K562 (cell line): Measurements from ENCODE around the gene FXYD4. TPM values are rescaled to one million over a fixed set of nuclear protein-coding genes. Genes with fewer than 3 reads are reported as not detected.
A peak's percentile ranks its signal among the peaks of the same experiment; 100 is the strongest.

Experiments used
- EHMT2 ChIP-seq: fragments of 450-650 bp; IDR thresholded peaks from 2 replicates; pipeline ENCODE4 v1.6.1; 2018; ENCODE audit warnings: antibody characterized with exemption
- HMG20A ChIP-seq: fragments of 450-650 bp; formaldehyde crosslinking; conservative IDR thresholded peaks from 2 replicates; pipeline ENCODE4 v1.4.0; 2020; ENCODE audit warnings: mild to moderate bottlenecking, mixed read lengths
- KAT7 ChIP-seq: sonication (generic); formaldehyde crosslinking; IDR thresholded peaks from 2 replicates; pipeline ENCODE4 v1.8.0; 2022; ENCODE audit warnings: missing genetic modification reagents, mild to moderate bottlenecking, borderline replicate concordance
- LCOR ChIP-seq: sonication (generic); formaldehyde crosslinking; IDR thresholded peaks from 2 replicates; pipeline ENCODE4 v1.8.0; 2022; ENCODE audit warnings: mild to moderate bottlenecking, missing genetic modification reagents
- NCOR1 ChIP-seq: fragments of 450-650 bp; IDR thresholded peaks from 2 replicates; pipeline ENCODE4 v1.6.1; 2016; ENCODE audit warnings: mild to moderate bottlenecking, moderate library complexity
- POLR2B ChIP-seq: fragments of 450-650 bp; IDR thresholded peaks from 2 replicates; pipeline ENCODE4 v1.6.1; 2018; ENCODE audit warnings: low read depth; ENCODE audit not compliant: partially characterized antibody
- RBFOX2 ChIP-seq: fragments of 200-400 bp; formaldehyde crosslinking; IDR thresholded peaks from 2 replicates; pipeline ENCODE4 v1.6.1; 2017; ENCODE audit warnings: low read depth, mild to moderate bottlenecking, low read length, moderate library complexity
- RBM22 ChIP-seq: fragments of 200-400 bp; formaldehyde crosslinking; IDR thresholded peaks from 2 replicates; pipeline ENCODE4 v1.6.1; 2018; ENCODE audit warnings: low read length, low read depth; ENCODE audit not compliant: poor library complexity, severe bottlenecking
- RBM25 ChIP-seq: fragments of 200-400 bp; formaldehyde crosslinking; IDR thresholded peaks from 2 replicates; pipeline ENCODE4 v1.6.1; 2018; ENCODE audit warnings: low read length, low read depth, moderate library complexity; ENCODE audit not compliant: severe bottlenecking
- STAG1 ChIP-seq: sonication (generic); formaldehyde crosslinking; IDR thresholded peaks from 2 replicates; pipeline ENCODE4 v1.5.0; 2020; ENCODE audit warnings: missing genetic modification reagents, borderline replicate concordance
- TRIM24 ChIP-seq, 2 experiments: fragments of 450-650 bp; IDR thresholded peaks; 2 replicates each; pipeline ENCODE4 v1.6.1; 2016
- ZNF143 ChIP-seq: sonication (generic); formaldehyde crosslinking; IDR thresholded peaks from 2 replicates; pipeline ENCODE4 v1.9.0; 2022; ENCODE audit warnings: mild to moderate bottlenecking, missing genetic modification reagents
- polyA plus RNA-seq, 8 experiments: library from polyadenylated mRNA; depleted of rRNA in 4 of 8; stranded (reverse) in 5 of 8; unstranded in 3 of 8; fragments of >200 nt; fragmentation: Nextera tagmentation in 2 of 8; fragmentation: Illumina TruSeq in 1 of 8; extraction: Ambion mirVana in 2 of 8; extraction: Trizol in 1 of 8; gene quantifications; 2 replicates each; pipeline versions ENCODE4 v1.2.1 to v1.2.3, GENCODE V29; 2011 to 2014; ENCODE audit warnings: inconsistent platforms in 1 of 8, missing spikeins in 1 of 8
- total RNA-seq, 7 experiments: library from RNA; depleted of rRNA in 6 of 7; stranded (reverse); fragments of >200 nt in 6 of 7; fragmentation: Illumina TruSeq in 2 of 7; extraction: Trizol in 2 of 7; gene quantifications; 2 replicates each; pipeline versions ENCODE4 v1.2.1 to v1.2.3, GENCODE V29; 2011 to 2021; ENCODE audit warnings: low replicate concordance in 1 of 7
- TF ChIP-seq, protein P1 (sequence below): sonication (generic); formaldehyde crosslinking; IDR thresholded peaks from 2 replicates; pipeline ENCODE4 v1.8.0; 2023; ENCODE audit warnings: missing genetic modification reagents, mild to moderate bottlenecking, borderline replicate concordance
- TF ChIP-seq, protein P2 (sequence below), 2 experiments: fragments of 450-650 bp in 1 of 2; sonication (generic) in 1 of 2; formaldehyde crosslinking in 1 of 2; IDR thresholded peaks in 1 of 2; conservative IDR thresholded peaks in 1 of 2; 2 replicates each; pipeline versions ENCODE4 v1.6.1 to v1.8.1; 2016 to 2023; ENCODE audit warnings: mild to moderate bottlenecking in 2 of 2, moderate library complexity in 2 of 2, inconsistent platforms in 1 of 2, missing genetic modification reagents in 1 of 2
- TF ChIP-seq, protein P3 (sequence below): sonication (generic); formaldehyde crosslinking; IDR thresholded peaks from 2 replicates; pipeline ENCODE4 v1.9.0; 2022; ENCODE audit warnings: mild to moderate bottlenecking, missing genetic modification reagents
- TF ChIP-seq, protein P4 (sequence below): sonication (generic); formaldehyde crosslinking; IDR thresholded peaks from 2 replicates; pipeline ENCODE4 v1.8.0; 2022; ENCODE audit warnings: missing genetic modification reagents, mild to moderate bottlenecking, borderline replicate concordance
- TF ChIP-seq, protein P5 (sequence below): fragments of 450-650 bp; formaldehyde crosslinking; IDR thresholded peaks from 2 replicates; pipeline ENCODE4 v1.4.0; 2022; ENCODE audit warnings: missing genetic modification characterization

The FXYD4 gene
- total and polyA plus RNA-seq, 9 of the 15 experiments (the other 6 are each of a cell fraction or from before 2014, with no cell fraction given): not detected

DNA sequence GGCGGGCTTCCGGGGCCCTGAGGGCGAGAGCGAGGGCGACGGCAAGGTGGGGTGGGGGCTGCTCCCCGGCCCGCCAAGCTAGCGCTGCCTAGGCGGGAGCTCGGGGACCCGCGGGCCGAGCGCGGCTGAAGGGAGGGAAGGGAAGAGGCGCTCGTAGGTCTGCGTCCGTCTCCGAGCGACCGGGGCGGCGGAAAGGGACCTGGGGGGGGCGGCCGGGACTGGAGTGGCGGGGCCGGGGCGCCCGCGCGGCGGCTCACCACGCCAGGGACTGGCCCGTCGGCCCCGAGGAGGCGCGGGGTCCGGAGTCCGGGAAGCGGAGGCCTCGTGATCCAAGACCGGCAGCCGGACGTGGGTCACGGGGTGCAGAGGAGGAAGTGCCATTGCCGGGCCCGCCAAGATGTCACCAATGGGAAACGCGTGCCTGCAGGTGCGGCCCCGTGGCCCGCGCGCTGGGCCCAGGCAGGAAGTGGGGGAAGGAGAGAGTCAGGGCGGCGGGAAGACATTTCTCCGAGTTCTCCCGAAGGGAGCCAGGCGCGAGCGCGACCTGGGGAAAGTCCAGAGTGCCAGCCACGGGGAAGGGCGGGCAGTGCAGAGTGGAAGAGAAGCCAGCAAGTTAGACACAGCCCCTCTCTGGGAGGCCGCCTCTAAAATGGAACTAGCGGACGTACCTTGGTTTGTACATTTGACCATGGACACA lies 25.6 kb downstream of the FXYD4 start (continued):
- TF ChIP-seq, protein P1, sequence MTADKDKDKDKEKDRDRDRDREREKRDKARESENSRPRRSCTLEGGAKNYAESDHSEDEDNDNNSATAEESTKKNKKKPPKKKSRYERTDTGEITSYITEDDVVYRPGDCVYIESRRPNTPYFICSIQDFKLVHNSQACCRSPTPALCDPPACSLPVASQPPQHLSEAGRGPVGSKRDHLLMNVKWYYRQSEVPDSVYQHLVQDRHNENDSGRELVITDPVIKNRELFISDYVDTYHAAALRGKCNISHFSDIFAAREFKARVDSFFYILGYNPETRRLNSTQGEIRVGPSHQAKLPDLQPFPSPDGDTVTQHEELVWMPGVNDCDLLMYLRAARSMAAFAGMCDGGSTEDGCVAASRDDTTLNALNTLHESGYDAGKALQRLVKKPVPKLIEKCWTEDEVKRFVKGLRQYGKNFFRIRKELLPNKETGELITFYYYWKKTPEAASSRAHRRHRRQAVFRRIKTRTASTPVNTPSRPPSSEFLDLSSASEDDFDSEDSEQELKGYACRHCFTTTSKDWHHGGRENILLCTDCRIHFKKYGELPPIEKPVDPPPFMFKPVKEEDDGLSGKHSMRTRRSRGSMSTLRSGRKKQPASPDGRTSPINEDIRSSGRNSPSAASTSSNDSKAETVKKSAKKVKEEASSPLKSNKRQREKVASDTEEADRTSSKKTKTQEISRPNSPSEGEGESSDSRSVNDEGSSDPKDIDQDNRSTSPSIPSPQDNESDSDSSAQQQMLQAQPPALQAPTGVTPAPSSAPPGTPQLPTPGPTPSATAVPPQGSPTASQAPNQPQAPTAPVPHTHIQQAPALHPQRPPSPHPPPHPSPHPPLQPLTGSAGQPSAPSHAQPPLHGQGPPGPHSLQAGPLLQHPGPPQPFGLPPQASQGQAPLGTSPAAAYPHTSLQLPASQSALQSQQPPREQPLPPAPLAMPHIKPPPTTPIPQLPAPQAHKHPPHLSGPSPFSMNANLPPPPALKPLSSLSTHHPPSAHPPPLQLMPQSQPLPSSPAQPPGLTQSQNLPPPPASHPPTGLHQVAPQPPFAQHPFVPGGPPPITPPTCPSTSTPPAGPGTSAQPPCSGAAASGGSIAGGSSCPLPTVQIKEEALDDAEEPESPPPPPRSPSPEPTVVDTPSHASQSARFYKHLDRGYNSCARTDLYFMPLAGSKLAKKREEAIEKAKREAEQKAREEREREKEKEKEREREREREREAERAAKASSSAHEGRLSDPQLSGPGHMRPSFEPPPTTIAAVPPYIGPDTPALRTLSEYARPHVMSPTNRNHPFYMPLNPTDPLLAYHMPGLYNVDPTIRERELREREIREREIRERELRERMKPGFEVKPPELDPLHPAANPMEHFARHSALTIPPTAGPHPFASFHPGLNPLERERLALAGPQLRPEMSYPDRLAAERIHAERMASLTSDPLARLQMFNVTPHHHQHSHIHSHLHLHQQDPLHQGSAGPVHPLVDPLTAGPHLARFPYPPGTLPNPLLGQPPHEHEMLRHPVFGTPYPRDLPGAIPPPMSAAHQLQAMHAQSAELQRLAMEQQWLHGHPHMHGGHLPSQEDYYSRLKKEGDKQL (CRISPR knock-in tag): peak; percentile 83; the same call in 1 of the 2 replicates
- TF ChIP-seq STAG1 (CRISPR knock-in tag) (no peak), NCOR1 (peak; percentile 48; the same call in 1 of the 2 replicates), POLR2B (peak; percentile 89), EHMT2 (no peak), ZNF143 (CRISPR knock-in tag) (no peak), RBFOX2 (peak; percentile 89), HMG20A (CRISPR knock-in tag) (no peak), KAT7 (CRISPR knock-in tag) (no peak), LCOR (CRISPR knock-in tag) (peak; percentile 67; the same call in 1 of the 2 replicates), RBM25 (peak; percentile 11), RBM22 (peak; percentile 91), TRIM24 (IDR thresholded peaks at IDR 0.05) (peak; percentile 17 to 69; a peak in 2 of 4 replicates)
- TF ChIP-seq, protein P2, sequence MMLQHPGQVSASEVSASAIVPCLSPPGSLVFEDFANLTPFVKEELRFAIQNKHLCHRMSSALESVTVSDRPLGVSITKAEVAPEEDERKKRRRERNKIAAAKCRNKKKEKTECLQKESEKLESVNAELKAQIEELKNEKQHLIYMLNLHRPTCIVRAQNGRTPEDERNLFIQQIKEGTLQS (IDR thresholded peaks at IDR 0.05): 0 out of 2 replicates have a peak, but pooled peaks have one; percentile 16
- TF ChIP-seq, protein P2 (CRISPR knock-in tag; conservative IDR thresholded peaks at IDR 0.05): 0 out of 2 replicates have a peak, but pooled peaks have one; percentile 38
- TF ChIP-seq, protein P3, sequence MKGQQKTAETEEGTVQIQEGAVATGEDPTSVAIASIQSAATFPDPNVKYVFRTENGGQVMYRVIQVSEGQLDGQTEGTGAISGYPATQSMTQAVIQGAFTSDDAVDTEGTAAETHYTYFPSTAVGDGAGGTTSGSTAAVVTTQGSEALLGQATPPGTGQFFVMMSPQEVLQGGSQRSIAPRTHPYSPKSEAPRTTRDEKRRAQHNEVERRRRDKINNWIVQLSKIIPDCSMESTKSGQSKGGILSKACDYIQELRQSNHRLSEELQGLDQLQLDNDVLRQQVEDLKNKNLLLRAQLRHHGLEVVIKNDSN (CRISPR knock-in tag): peak; percentile 95
- TF ChIP-seq, protein P4, sequence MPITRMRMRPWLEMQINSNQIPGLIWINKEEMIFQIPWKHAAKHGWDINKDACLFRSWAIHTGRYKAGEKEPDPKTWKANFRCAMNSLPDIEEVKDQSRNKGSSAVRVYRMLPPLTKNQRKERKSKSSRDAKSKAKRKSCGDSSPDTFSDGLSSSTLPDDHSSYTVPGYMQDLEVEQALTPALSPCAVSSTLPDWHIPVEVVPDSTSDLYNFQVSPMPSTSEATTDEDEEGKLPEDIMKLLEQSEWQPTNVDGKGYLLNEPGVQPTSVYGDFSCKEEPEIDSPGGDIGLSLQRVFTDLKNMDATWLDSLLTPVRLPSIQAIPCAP (CRISPR knock-in tag): peak; percentile 94; the same call in 1 of the 2 replicates
- TF ChIP-seq, protein P5, sequence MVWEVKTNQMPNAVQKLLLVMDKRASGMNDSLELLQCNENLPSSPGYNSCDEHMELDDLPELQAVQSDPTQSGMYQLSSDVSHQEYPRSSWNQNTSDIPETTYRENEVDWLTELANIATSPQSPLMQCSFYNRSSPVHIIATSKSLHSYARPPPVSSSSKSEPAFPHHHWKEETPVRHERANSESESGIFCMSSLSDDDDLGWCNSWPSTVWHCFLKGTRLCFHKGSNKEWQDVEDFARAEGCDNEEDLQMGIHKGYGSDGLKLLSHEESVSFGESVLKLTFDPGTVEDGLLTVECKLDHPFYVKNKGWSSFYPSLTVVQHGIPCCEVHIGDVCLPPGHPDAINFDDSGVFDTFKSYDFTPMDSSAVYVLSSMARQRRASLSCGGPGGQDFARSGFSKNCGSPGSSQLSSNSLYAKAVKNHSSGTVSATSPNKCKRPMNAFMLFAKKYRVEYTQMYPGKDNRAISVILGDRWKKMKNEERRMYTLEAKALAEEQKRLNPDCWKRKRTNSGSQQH (CRISPR knock-in tag): peak; percentile 69; the same call in 1 of the 2 replicates
